H9 (cell line): ENCODE data around the gene TRIM68. TPM values are rescaled to one million over a fixed set of nuclear protein-coding genes. Genes with fewer than 3 reads are reported as not detected.

Experiments
- DNase-seq: peaks from one replicate; pipeline ENCODE4 v3.0.0-alpha.2; 2017
- H2AFZ ChIP-seq: one replicate; pipeline ENCODE4 v1.6.1; 2013; ENCODE audit warnings: mild to moderate bottlenecking, low read length, control low read depth, moderate library complexity
- H2AK5ac ChIP-seq: 2 replicates; pipeline ENCODE4 v1.6.1; 2013; ENCODE audit warnings: low read length, control low read depth, mixed read lengths; ENCODE audit not compliant: insufficient read length
- H2BK120ac ChIP-seq: one replicate; pipeline ENCODE4 v1.6.1; 2013; ENCODE audit warnings: low read depth, mild to moderate bottlenecking, low read length, control low read depth, inconsistent platforms; ENCODE audit not compliant: poor library complexity, severe bottlenecking
- H2BK12ac ChIP-seq: 2 replicates; pipeline ENCODE4 v1.6.1; 2013; ENCODE audit warnings: low read length, control low read depth, mixed read lengths, low read depth; ENCODE audit not compliant: insufficient read length
- H2BK15ac ChIP-seq: 2 replicates; pipeline ENCODE4 v1.6.1; 2013; ENCODE audit warnings: low read depth, low read length, control low read depth
- H2BK20ac ChIP-seq: one replicate; pipeline ENCODE4 v1.6.1; 2013; ENCODE audit warnings: low read depth, mild to moderate bottlenecking, low read length, control low read depth, inconsistent platforms; ENCODE audit not compliant: poor library complexity, severe bottlenecking
- H2BK5ac ChIP-seq: 2 replicates; pipeline ENCODE4 v1.6.1; 2013; ENCODE audit warnings: low read length, control low read depth, mixed read lengths; ENCODE audit not compliant: insufficient read length
- H3K14ac ChIP-seq: 2 replicates; pipeline ENCODE4 v1.6.1; 2013; ENCODE audit warnings: low read length, control low read depth; ENCODE audit not compliant: insufficient read depth
- H3K18ac ChIP-seq: 2 replicates; pipeline ENCODE4 v1.6.1; 2013; ENCODE audit warnings: low read depth, mild to moderate bottlenecking, mixed read lengths, low read length, control low read depth; ENCODE audit not compliant: insufficient read length
- H3K23ac ChIP-seq: 2 replicates; pipeline ENCODE4 v1.6.1; 2013; ENCODE audit warnings: low read length, control low read depth, mixed read lengths, low read depth; ENCODE audit not compliant: insufficient read length
- H3K23me2 ChIP-seq: 2 replicates; pipeline ENCODE4 v1.6.1; 2013; ENCODE audit warnings: low read depth, mild to moderate bottlenecking, mixed read lengths, low read length, control low read depth; ENCODE audit not compliant: insufficient read length, poor library complexity, severe bottlenecking
- H3K27ac ChIP-seq: 2 replicates; pipeline ENCODE4 v1.5.1; 2013; ENCODE audit warnings: low read length, control low read depth, mixed read lengths, low read depth; ENCODE audit not compliant: insufficient read length
- H3K27me3 ChIP-seq: 2 replicates; pipeline ENCODE4 v1.6.1; 2013; ENCODE audit warnings: low read length, control low read depth, inconsistent platforms; ENCODE audit not compliant: insufficient read depth
- H3K4ac ChIP-seq: 2 replicates; pipeline ENCODE4 v1.6.1; 2013; ENCODE audit warnings: low read depth, mild to moderate bottlenecking, control low read depth, inconsistent platforms, low read length, moderate library complexity
- H3K4me1 ChIP-seq: 2 replicates; pipeline ENCODE4 v1.6.1; 2013; ENCODE audit warnings: low read length, control low read depth, inconsistent platforms; ENCODE audit not compliant: insufficient read depth
- H3K4me2 ChIP-seq: 2 replicates; pipeline ENCODE4 v1.6.1; 2013; ENCODE audit warnings: low read length, control low read depth, mixed read lengths; ENCODE audit not compliant: insufficient read length, insufficient read depth
- H3K56ac ChIP-seq: 2 replicates; pipeline ENCODE4 v1.6.1; 2013; ENCODE audit warnings: low read depth, mild to moderate bottlenecking, mixed read lengths, low read length, control low read depth; ENCODE audit not compliant: insufficient read length
- H3K79me1 ChIP-seq: 2 replicates; pipeline ENCODE4 v1.6.1; 2013; ENCODE audit warnings: low read depth, mild to moderate bottlenecking, moderate library complexity, low read length, control low read depth, inconsistent platforms; ENCODE audit not compliant: insufficient read depth, poor library complexity, severe bottlenecking
- H3K79me2 ChIP-seq: 2 replicates; pipeline ENCODE4 v1.6.1; 2013; ENCODE audit warnings: low read length, control low read depth, inconsistent platforms; ENCODE audit not compliant: insufficient read depth
- H3K9ac ChIP-seq: 2 replicates; pipeline ENCODE4 v1.6.1; 2013; ENCODE audit warnings: low read length, control low read depth, mixed read lengths; ENCODE audit not compliant: insufficient read length; ENCODE audit errors: extremely low read depth
- H3K9me3 ChIP-seq: one replicate; pipeline ENCODE4 v1.6.1; 2013; ENCODE audit warnings: low read depth, low read length, inconsistent platforms; ENCODE audit not compliant: control insufficient read depth
- H3T11ph ChIP-seq: one replicate; pipeline ENCODE4 v1.6.1; 2013; ENCODE audit warnings: mild to moderate bottlenecking, low read length, control low read depth, inconsistent platforms
- H4K20me1 ChIP-seq: one replicate; pipeline ENCODE4 v1.6.1; 2013; ENCODE audit not compliant: control insufficient read depth, insufficient read length, insufficient read depth
- H4K5ac ChIP-seq: 2 replicates; pipeline ENCODE4 v1.6.1; 2013; ENCODE audit warnings: low read depth, mild to moderate bottlenecking, mixed read lengths, low read length, control low read depth; ENCODE audit not compliant: insufficient read length
- H4K8ac ChIP-seq: replicated peaks from 2 replicates; pipeline ENCODE4 v1.6.1; 2013; ENCODE audit warnings: low read length, control low read depth, mixed read lengths, low read depth; ENCODE audit not compliant: insufficient read length
- H4K91ac ChIP-seq: 2 replicates; pipeline ENCODE4 v1.6.1; 2013; ENCODE audit warnings: low read depth, mild to moderate bottlenecking, moderate library complexity, mixed read lengths, low read length, control low read depth; ENCODE audit not compliant: insufficient read length
- H3K27ac Mint-ChIP-seq, 3 experiments: 2 replicates in 2 of 3; 3 replicates in 1 of 3; pipeline ENCODE4 v1.8.0; 2020 to 2021; ENCODE audit warnings: mixed read lengths in 3 of 3, mild to moderate bottlenecking in 1 of 3, moderate library complexity in 1 of 3
- H3K27me3 Mint-ChIP-seq: 2 replicates; pipeline ENCODE4 v1.8.0; 2021; ENCODE audit warnings: low read depth, mild to moderate bottlenecking, moderate library complexity, mixed read lengths
- H3K36me3 Mint-ChIP-seq, 3 experiments: 2 replicates in 2 of 3; 3 replicates in 1 of 3; pipeline ENCODE4 v1.8.0; 2020 to 2021; ENCODE audit warnings: low read depth in 3 of 3, mixed read lengths in 3 of 3; ENCODE audit not compliant: insufficient read depth in 1 of 3
- H3K4me1 Mint-ChIP-seq, 2 experiments: 2 replicates each; pipeline ENCODE4 v1.8.0; 2020; ENCODE audit warnings: mixed read lengths in 2 of 2
- H3K4me3 Mint-ChIP-seq, 2 experiments: 2 replicates in 1 of 2; 3 replicates in 1 of 2; pipeline ENCODE4 v1.8.0; 2020 to 2021; ENCODE audit warnings: mild to moderate bottlenecking in 2 of 2, mixed read lengths in 2 of 2, moderate library complexity in 1 of 2
- H3K9me3 Mint-ChIP-seq, 2 experiments: 2 replicates in 1 of 2; 3 replicates in 1 of 2; pipeline ENCODE4 v1.8.0; 2020; ENCODE audit warnings: mild to moderate bottlenecking in 2 of 2, mixed read lengths in 2 of 2, moderate library complexity in 1 of 2
- CTCF ChIP-seq: fragments of 200-600 bp; sonication (generic); conservative IDR thresholded peaks from 3 replicates; pipeline ENCODE4 v1.8.0; 2021; ENCODE audit warnings: antibody characterized with exemption, mild to moderate bottlenecking
- WGBS: extraction: QIAGEN DNeasy Blood & Tissue Kit; methylation state at CpG from one replicate; pipeline ENCODE4 v1.1.7; 2013; ENCODE audit warnings: missing lambda C conversion rate, low lambda C conversion rate, mixed read lengths; ENCODE audit not compliant: insufficient read length; ENCODE audit errors: extremely low coverage; 5-methylcytosine and 5-hydroxymethylcytosine counted together
- total RNA-seq: library from RNA; stranded (reverse); gene quantifications from 2 replicates; pipeline ENCODE4 v1.2.1, GENCODE V29; 2021

The TRIM68 gene
- total RNA-seq, 1 experiment from 2014 or later = 9.9 TPM

- Mint-ChIP-seq H3K9me3 (0 out of 5 replicates have a peak, but pooled peaks cover 0 to 2% of the 10 kb centered on the region in 2 experiments), H3K27ac (no peak within 1 kb of the TSS), H3K27me3 (no peaks in the 10 kb centered on the region), H3K4me3 (no peak within 1 kb of the TSS), H3K4me1 (peaks cover 3 to 9% of the 10 kb centered on the region in 2 experiments; a peak in 3 of 4 replicates), H3K36me3 (no peaks in the 10 kb centered on the region)
- Histone ChIP-seq H3K27me3 (no peaks in the 10 kb centered on the region), H3K23me2 (no peaks in the 10 kb centered on the region), H2AK5ac (no peak within 1 kb of the TSS), H3K4ac (no peak within 1 kb of the TSS), H3K9ac (no peak within 1 kb of the TSS), H2BK20ac (no peak within 1 kb of the TSS), H4K5ac (no peak within 1 kb of the TSS), H3K23ac (no peak within 1 kb of the TSS), H3K56ac (peak within 1 kb of the TSS; percentile 40), H4K20me1 (no peaks in the 10 kb centered on the region), H3K79me1 (no peaks in the 10 kb centered on the region), H3K79me2 (no peaks in the 10 kb centered on the region), H4K91ac (no peak within 1 kb of the TSS), H3T11ph (no peak within 1 kb of the TSS), H3K9me3 (no peaks in the 10 kb centered on the region), H3K27ac (no peak within 1 kb of the TSS), H3K14ac (0 out of 2 replicates have a peak within 1 kb of the TSS, but pooled peaks have one; percentile 37), H3K4me2 (peak within 1 kb of the TSS; percentile 28), H3K4me1 (no peaks in the 10 kb centered on the region), H4K8ac (no peak within 1 kb of the TSS), H2AFZ (no peak within 1 kb of the TSS), H2BK120ac (no peak within 1 kb of the TSS), H2BK15ac (no peak within 1 kb of the TSS), H2BK12ac (no peak within 1 kb of the TSS), H3K18ac (no peak within 1 kb of the TSS), H2BK5ac (no peak within 1 kb of the TSS)
- WGBS = no CpG with 5 or more reads among the region's 21 CpGs
- TF ChIP-seq CTCF = peak; percentile 90
- DNase-seq = peak; percentile 87
Observed at GRCh38 chr11:4636962-4637661, 29.1 kb upstream of the TRIM68 start, which contains the start of gene OR51D1. TSS of gene OR51D1 (plus strand) at chr11:4637477. CDS start at chr11:4639791, 2,314 bp downstream.
